Spleen (tissue), 11 donors: ENCODE data around the gene SHF. TPM values are rescaled to one million over a fixed set of nuclear protein-coding genes. Genes with fewer than 3 reads are reported as not detected.

Experiments used
- DNase-seq: peaks from one replicate; pipeline ENCODE4 v3.0.0-alpha.2; 2020
- H3K27ac ChIP-seq, 8 donors: fragments of 200-600 bp; sonication (generic) in 7 of 8; 1 replicate in 4 of 8; 2 replicates in 4 of 8; pipeline versions ENCODE4 v1.5.0 to v1.8.0; 2016 to 2021; ENCODE audit warnings: inconsistent platforms in 4 of 8, mild to moderate bottlenecking in 4 of 8, moderate library complexity in 1 of 8
- H3K27me3 ChIP-seq, 7 donors: fragments of 200-600 bp; sonication (generic) in 6 of 7; replicated peaks in 1 of 7; 1 replicate in 4 of 7; 2 replicates in 3 of 7; pipeline versions ENCODE4 v1.5.0 to v1.8.0; 2016 to 2021; ENCODE audit warnings: inconsistent platforms in 3 of 7, mild to moderate bottlenecking in 1 of 7
- H3K36me3 ChIP-seq, 6 donors: fragments of 200-600 bp; sonication (generic) in 5 of 6; 1 replicate in 4 of 6; 2 replicates in 2 of 6; pipeline versions ENCODE4 v1.5.0 to v1.8.0; 2016 to 2021; ENCODE audit warnings: inconsistent platforms in 2 of 6
- H3K4me1 ChIP-seq, 6 donors: fragments of 200-600 bp; sonication (generic) in 5 of 6; 1 replicate in 3 of 6; 2 replicates in 3 of 6; pipeline versions ENCODE4 v1.5.0 to v1.8.0; 2016 to 2021; ENCODE audit warnings: inconsistent platforms in 3 of 6
- H3K4me3 ChIP-seq, 8 donors: fragments of 200-600 bp; sonication (generic) in 7 of 8; 1 replicate in 4 of 8; 2 replicates in 4 of 8; pipeline versions ENCODE4 v1.5.0 to v1.8.0; 2016 to 2021; ENCODE audit warnings: inconsistent platforms in 4 of 8, mild to moderate bottlenecking in 4 of 8, moderate library complexity in 2 of 8
- H3K9me3 ChIP-seq, 8 donors: fragments of 200-600 bp; sonication (generic) in 7 of 8; 1 replicate in 4 of 8; 2 replicates in 4 of 8; pipeline versions ENCODE4 v1.5.0 to v1.8.0; 2016 to 2021; ENCODE audit warnings: inconsistent platforms in 4 of 8
- CTCF ChIP-seq, 11 experiments: fragments of 200-600 bp in 7 of 11; fragments of 450-650 bp in 4 of 11; sonication (generic) in 4 of 11; IDR thresholded peaks in 8 of 11; conservative IDR thresholded peaks in 3 of 11; 1 replicate in 7 of 11; 2 replicates in 4 of 11; pipeline versions ENCODE4 v1.4.0 to v1.8.0; 2016 to 2021; ENCODE audit warnings: antibody characterized with exemption in 11 of 11, inconsistent platforms in 4 of 11, mild to moderate bottlenecking in 1 of 11
- POLR2A ChIP-seq, 3 donors: fragments of 450-650 bp; IDR thresholded peaks; one replicate each; pipeline ENCODE4 v1.5.1; 2017; ENCODE audit warnings: antibody characterized with exemption in 3 of 3, mild to moderate bottlenecking in 1 of 3
- POLR2AphosphoS5 ChIP-seq, 3 donors: sonication (generic); formaldehyde crosslinking; IDR thresholded peaks; one replicate each; pipeline ENCODE4 v1.5.1; 2017; ENCODE audit warnings: antibody characterized with exemption in 3 of 3
- WGBS, 5 donors: extraction: QIAGEN DNeasy Blood & Tissue Kit in 3 of 5; methylation state at CpG; one replicate each; pipeline versions ENCODE4 v1.1.5 to v1.1.7; 2013 to 2018; 5-methylcytosine and 5-hydroxymethylcytosine counted together
- intact Hi-C: fragments of 100-400 bp; cut with DNase I; formaldehyde crosslinking; loops from one replicate; pipeline ENCODE4 v1.15.0; 2023; ENCODE audit warnings: low total_unique reads
- polyA plus RNA-seq, 3 donors: library from polyadenylated mRNA; stranded (reverse); fragments of 200-250 nt; gene quantifications; one replicate each; pipeline ENCODE4 v1.2.1, GENCODE V29; 2013
- total RNA-seq, 7 donors: library from RNA; depleted of rRNA in 3 of 7; stranded (reverse); fragments of >200 nt in 3 of 7; fragmentation: NEBNext Ultra II Directional in 4 of 7; extraction: Animal tissue kit (Norgen Biotek cat#: 25700) in 4 of 7; gene quantifications; one replicate each; pipeline versions ENCODE4 v1.1.0 to v1.2.1, GENCODE V29; 2016 to 2021
- donor health status: healthy with polysubstance abuse.
- donor health status: DM: no; HTN: no; CAD: no; lungs with moderate emphysema.
- donor health status: DM: no; HTN: no; CAD: no.
- donor health status: Bipolar disorder and iron deficiency.
- donor health status: healthy.
- donor health status: DM: no; HTN: no; CAD: no.
- donor health status: DM: yes; HTN: yes; CAD: no.

SHF gene
- total and polyA plus RNA-seq, 10 donors = 1.9 to 8.8 (median 5.7) TPM

- Histone ChIP-seq H3K4me3 (no peak overlapping the region), H3K9me3 (no peaks in the 10 kb centered on the region), H3K27ac (no peak overlapping the region), H3K4me1 (no peaks in the 10 kb centered on the region), H3K27me3 (no peaks in the 10 kb centered on the region), H3K36me3 (peaks cover 0 to 21% (median 4%) of the 10 kb centered on the region in 6 donors)
- no peak for DNase-seq
- 70 to 89% (median 76%) methylated on average over 8 of the region's 8 CpGs for WGBS, 5 donors
- intact Hi-C loops = no loop called here
- TF ChIP-seq CTCF (IDR thresholded peaks at IDR 0.05 in 8 of 11, conservative IDR thresholded peaks at IDR 0.05 in 3 of 11) (no peak), POLR2AphosphoS5 (IDR thresholded peaks at IDR 0.05) (no peak), POLR2A (IDR thresholded peaks at IDR 0.05) (no peak)
These were observed 32.0 kb downstream of the SHF start for GRCh38 chr15:45155739-45156138.

- H3K4me3 ChIP-seq = no peak overlapping the region
- intact Hi-C loops = no loop called here
- no peaks in the 10 kb centered on the region for H3K27me3 ChIP-seq
- DNase-seq = no peak
- H3K9me3 ChIP-seq = no peaks in the 10 kb centered on the region
- H3K4me1 ChIP-seq = no peaks in the 10 kb centered on the region
- H3K27ac ChIP-seq = no peak overlapping the region
- WGBS, 5 donors = 94 to 98% (median 95%) methylated on average over 35 to 36 of the region's 36 CpGs
- peaks cover 0 to 23% (median 4%) of the 10 kb centered on the region in 6 donors for H3K36me3 ChIP-seq
- peak in 1 of 3 donors; percentile 49 for TF ChIP-seq POLR2AphosphoS5 (IDR thresholded peaks at IDR 0.05)
- no peak for TF ChIP-seq CTCF (IDR thresholded peaks at IDR 0.05 in 8 of 11, conservative IDR thresholded peaks at IDR 0.05 in 3 of 11)
These were observed 35.6 kb downstream of the SHF start for GRCh38 chr15:45151998-45152828.

- no peak for DNase-seq
- no peaks in the 10 kb centered on the region for H3K27me3 ChIP-seq
These were observed 36.8 kb downstream of the SHF start for GRCh38 chr15:45150997-45151396.

More at GRCh38 chr15:45150997-45151396, 36.8 kb downstream of the SHF start:
- intact Hi-C loops = no loop called here
- Histone ChIP-seq H3K9me3 (no peaks in the 10 kb centered on the region), H3K27ac (no peak overlapping the region), H3K36me3 (peaks cover 0 to 23% (median 4%) of the 10 kb centered on the region in 6 donors), H3K4me3 (no peak overlapping the region), H3K4me1 (no peaks in the 10 kb centered on the region)
- no peak for TF ChIP-seq POLR2A (IDR thresholded peaks at IDR 0.05)
- TF ChIP-seq POLR2AphosphoS5 (IDR thresholded peaks at IDR 0.05) = no peak
- TF ChIP-seq CTCF (IDR thresholded peaks at IDR 0.05 in 8 of 11, conservative IDR thresholded peaks at IDR 0.05 in 3 of 11) = no peak
- 90 to 97% (median 95%) methylated on average over 6 of the region's 6 CpGs for WGBS, 5 donors
